Measurements from ENCODE around the gene NTRK3. TPM values are rescaled to one million over a fixed set of nuclear protein-coding genes. Genes with fewer than 3 reads are reported as not detected.

NTRK3 gene
- total and polyA plus RNA-seq, 2 of the 8 experiments (the other 6 are each of a cell fraction or from before 2014, with no cell fraction given): 4.5 to 6.8 TPM

- Histone ChIP-seq H2BK120ac (replicated peaks; ENCODE audit: low read depth, low read length) (no peak overlapping the region), H4K8ac (ENCODE audit: extremely low read depth, insufficient read depth, low read length) (no peak overlapping the region), H4K20me1 (replicated peaks in 1 of 2; ENCODE audit: control insufficient read depth in 1 of 2, insufficient read depth in 2 of 2, low read length in 2 of 2) (peaks cover 0 to 2% of the 10 kb centered on the region in 2 experiments), H2BK15ac (ENCODE audit: low read length) (no peak overlapping the region), H2AK5ac (ENCODE audit: low read depth, low read length) (0 out of 2 replicates have a peak overlapping the region, but pooled peaks have one; percentile 24), H3K14ac (ENCODE audit: insufficient read length) (no peak overlapping the region), H3K27ac (ENCODE audit: low read depth, low read length) (no peak overlapping the region), H3K4me1 (replicated peaks in 1 of 4; ENCODE audit: control insufficient read depth in 3 of 4, insufficient read depth in 4 of 4, low read length in 3 of 4) (peaks cover 3 to 10% (median 4%) of the 10 kb centered on the region in 4 experiments), H2AFZ (ENCODE audit: low read length) (no peak overlapping the region), H3K23me2 (ENCODE audit: low read depth, low read length) (peaks cover 14% of the 10 kb centered on the region; the same call in 1 of the 2 replicates), H3K9ac (replicated peaks in 1 of 4; ENCODE audit: extremely low read depth in 1 of 4, low read depth in 3 of 4, low read length in 3 of 4) (no peak overlapping the region), H4K5ac (ENCODE audit: insufficient read length, low read depth, low read length) (no peak overlapping the region), H3K23ac (ENCODE audit: insufficient read length) (no peak overlapping the region), H3K18ac (ENCODE audit: extremely low read depth, low read length) (no peak overlapping the region), H3K79me2 (ENCODE audit: control insufficient read depth in 1 of 2, insufficient read depth in 2 of 2, low read length in 2 of 2) (no peaks in the 10 kb centered on the region), H3K27me3 (replicated peaks in 1 of 4; ENCODE audit: control insufficient read depth in 3 of 4, extremely low read depth in 1 of 4, insufficient read depth in 3 of 4, low read length in 3 of 4) (peaks cover 20 to 39% (median 32%) of the 10 kb centered on the region in 4 experiments), H2BK12ac (ENCODE audit: low read depth, low read length) (no peak overlapping the region), H2BK5ac (ENCODE audit: low read depth, low read length) (no peak overlapping the region), H3K9me3 (ENCODE audit: insufficient read depth in 2 of 2, low read depth in 1 of 2, low read length in 1 of 2) (no peaks in the 10 kb centered on the region), H3K79me1 (ENCODE audit: low read depth, low read length) (no peaks in the 10 kb centered on the region), H3K36me3 (ENCODE audit: control insufficient read depth in 2 of 4, insufficient read depth in 4 of 4, low read length in 3 of 4) (no peaks in the 10 kb centered on the region), H2BK20ac (ENCODE audit: low read length) (no peak overlapping the region), H3K4me3 (ENCODE audit: extremely low read depth in 1 of 4, insufficient read depth in 2 of 4, low read depth in 3 of 4, low read length in 4 of 4) (no peak overlapping the region), H3K4me2 (ENCODE audit: insufficient read depth in 1 of 2, low read depth in 2 of 2, low read length in 2 of 2) (no peak overlapping the region), H3K4ac (replicated peaks; ENCODE audit: insufficient read length, low read depth, low read length) (no peak overlapping the region), H3K56ac (replicated peaks; ENCODE audit: insufficient read length, low read depth, low read length) (no peak overlapping the region), H4K91ac (replicated peaks; ENCODE audit: insufficient read length, low read length) (no peak overlapping the region)
- no peak for DNase-seq (ENCODE audit: low read depth in 1 of 2, low spot score in 2 of 2)
- TF ChIP-seq PHF8 (conservative IDR thresholded peaks at IDR 0.05; ENCODE audit: low read depth, low read length) (no peak), CHD2 (IDR thresholded peaks at IDR 0.05; ENCODE audit: low read length) (no peak)
- FAIRE-seq: no peak
- POLR2A ChIA-PET (ENCODE audit: partially characterized antibody): no interaction called here
- CTCF ChIA-PET (ENCODE audit: partially characterized antibody): interaction anchor here (3.3 to 10.7 kb wide), 4 partner anchors 8 to 201 kb away, joined by 14 to 144 read pairs (median 45); no protein-coding TSS in a partner anchor
- WGBS, 2 experiments (ENCODE audit: extremely low coverage in 1 of 2, insufficient coverage in 1 of 2, insufficient read length in 1 of 2, insufficient replicate concordance in 2 of 2, low coverage in 1 of 2, low lambda C conversion rate in 2 of 2, missing lambda C conversion rate in 1 of 2): 75% methylated on average over 1 of the region's 1 CpG; no CpG with 5 or more reads in 1 of the 2 experiments
Measured at GRCh38 chr15:88250826-88251225, 5.7 kb downstream of the NTRK3 start.
